Keratinocyte (primary cell): ENCODE data around the gene REXO1. TPM values are rescaled to one million over a fixed set of nuclear protein-coding genes. Genes with fewer than 3 reads are reported as not detected.

Source experiments
- DNase-seq: peaks from one replicate; pipeline ENCODE4 v3.0.0-alpha.2; 2011; ENCODE audit warnings: low read depth, missing footprints, low spot score
- FAIRE-seq: peaks from 2 replicates; lab custom pipeline; 2011; peaks lifted over from hg19 to GRCh38; lab: Jason Lieb, UNC
- H2AFZ ChIP-seq: 2 replicates; pipeline ENCODE4 v1.6.0; 2012; ENCODE audit warnings: low read length, control low read depth, inconsistent platforms; ENCODE audit not compliant: control insufficient read depth
- H3K27ac ChIP-seq: 2 replicates; pipeline ENCODE4 v1.5.1; 2011; ENCODE audit warnings: low read length; ENCODE audit not compliant: control insufficient read depth, insufficient read depth
- H3K27me3 ChIP-seq: 3 replicates; pipeline ENCODE4 v1.6.0; 2011; ENCODE audit warnings: low read length; ENCODE audit not compliant: control insufficient read depth, insufficient read depth; ENCODE audit errors: extremely low read depth
- H3K36me3 ChIP-seq, 2 experiments: 2 replicates in 1 of 2; 3 replicates in 1 of 2; pipeline ENCODE4 v1.5.1; 2011; ENCODE audit warnings: low read length in 2 of 2, mild to moderate bottlenecking in 1 of 2; ENCODE audit not compliant: control insufficient read depth in 2 of 2, insufficient read depth in 2 of 2; ENCODE audit errors: extremely low read depth in 1 of 2
- H3K4me1 ChIP-seq: 3 replicates; pipeline ENCODE4 v1.5.1; 2011; ENCODE audit warnings: low read length; ENCODE audit not compliant: control insufficient read depth, insufficient read depth; ENCODE audit errors: extremely low read depth
- H3K4me2 ChIP-seq: 3 replicates; pipeline ENCODE4 v1.6.0; 2011; ENCODE audit warnings: low read depth, low read length; ENCODE audit not compliant: control insufficient read depth, insufficient read depth; ENCODE audit errors: extremely low read depth
- H3K4me3 ChIP-seq, 3 experiments: fragments of 200-600 bp in 1 of 3; sonication (generic) in 1 of 3; 2 replicates in 2 of 3; 3 replicates in 1 of 3; pipeline ENCODE4 v1.5.1; 2011 to 2016; ENCODE audit warnings: low read length in 3 of 3, mild to moderate bottlenecking in 3 of 3, control low read depth in 2 of 3, inconsistent platforms in 1 of 3, low read depth in 1 of 3, mixed read lengths in 1 of 3, mixed run types in 1 of 3, moderate library complexity in 1 of 3; ENCODE audit not compliant: control insufficient read depth in 2 of 3, insufficient read depth in 2 of 3; ENCODE audit errors: extremely low read depth in 1 of 3
- H3K79me2 ChIP-seq: 2 replicates; pipeline ENCODE4 v1.6.0; 2012; ENCODE audit warnings: low read length; ENCODE audit not compliant: control insufficient read depth, insufficient read depth
- H3K9ac ChIP-seq: 3 replicates; pipeline ENCODE4 v1.6.0; 2011; ENCODE audit warnings: low read length; ENCODE audit not compliant: control insufficient read depth, insufficient read depth; ENCODE audit errors: extremely low read depth
- H3K9me1 ChIP-seq: 3 replicates; pipeline ENCODE4 v1.6.0; 2011; ENCODE audit warnings: low read length; ENCODE audit not compliant: control insufficient read depth, insufficient read depth; ENCODE audit errors: extremely low read depth
- H3K9me3 ChIP-seq: 2 replicates; pipeline ENCODE4 v1.5.1; 2012; ENCODE audit warnings: low read depth, low read length; ENCODE audit not compliant: control insufficient read depth
- H4K20me1 ChIP-seq: 3 replicates; pipeline ENCODE4 v1.6.0; 2011; ENCODE audit warnings: low read length; ENCODE audit not compliant: control insufficient read depth, insufficient read depth; ENCODE audit errors: extremely low read depth
- EZH2 ChIP-seq: IDR thresholded peaks from one replicate; pipeline ENCODE4 v1.6.1; 2012; ENCODE audit warnings: inconsistent platforms, mild to moderate bottlenecking, low read length, moderate library complexity
- dilution Hi-C: fragments of 300-500 bp; cut with MboI; formaldehyde crosslinking; loops from one replicate; pipeline ENCODE4 v1.7.0; 2020; ENCODE audit warnings: low sequenced_read_pairs; ENCODE audit not compliant: extremely low pct_ligation_motif_present
- polyA plus RNA-seq, 5 experiments: library from polyadenylated mRNA; depleted of rRNA in 3 of 5; stranded (reverse) in 3 of 5; stranded (forward) in 1 of 5; unstranded in 1 of 5; fragments of >200 nt; gene quantifications; 1 replicate in 1 of 5; 2 replicates in 3 of 5; 3 replicates in 1 of 5; pipeline versions ENCODE4 v1.2.1 to v1.2.3, GENCODE V29; 2011 to 2012; ENCODE audit warnings: missing spikeins in 2 of 5, low read depth in 1 of 5, low replicate concordance in 1 of 5
- TF ChIP-seq, protein P1 (sequence below), 3 experiments: IDR thresholded peaks in 1 of 3; conservative IDR thresholded peaks in 1 of 3; optimal IDR thresholded peaks in 1 of 3; 2 replicates in 2 of 3; 3 replicates in 1 of 3; pipeline versions ENCODE3 to v1.5.1; 2011; ENCODE audit warnings: low read length in 3 of 3, mild to moderate bottlenecking in 3 of 3, moderate library complexity in 2 of 3, control low read depth in 1 of 3, inconsistent platforms in 1 of 3; ENCODE audit not compliant: insufficient read depth in 2 of 3; ENCODE audit errors: extremely low read depth in 1 of 3

REXO1 gene
- polyA plus RNA-seq, 1 donor (not counting 4 experiments of a cell fraction or from before 2014, with no cell fraction given): 6.1 TPM

GRCh38 chr19:1847684-1848398, 442 bp downstream of the REXO1 start:
- no peak overlapping the region for H2AFZ ChIP-seq
- H4K20me1 ChIP-seq: peaks cover 12% of the 10 kb centered on the region

GRCh38 chr19:1847348-1847683, 967 bp downstream of the REXO1 start:
- H3K9me3 ChIP-seq: no peaks in the 10 kb centered on the region
- DNase-seq: no peak
- TF ChIP-seq EZH2: no peak
- TF ChIP-seq, protein P1, sequence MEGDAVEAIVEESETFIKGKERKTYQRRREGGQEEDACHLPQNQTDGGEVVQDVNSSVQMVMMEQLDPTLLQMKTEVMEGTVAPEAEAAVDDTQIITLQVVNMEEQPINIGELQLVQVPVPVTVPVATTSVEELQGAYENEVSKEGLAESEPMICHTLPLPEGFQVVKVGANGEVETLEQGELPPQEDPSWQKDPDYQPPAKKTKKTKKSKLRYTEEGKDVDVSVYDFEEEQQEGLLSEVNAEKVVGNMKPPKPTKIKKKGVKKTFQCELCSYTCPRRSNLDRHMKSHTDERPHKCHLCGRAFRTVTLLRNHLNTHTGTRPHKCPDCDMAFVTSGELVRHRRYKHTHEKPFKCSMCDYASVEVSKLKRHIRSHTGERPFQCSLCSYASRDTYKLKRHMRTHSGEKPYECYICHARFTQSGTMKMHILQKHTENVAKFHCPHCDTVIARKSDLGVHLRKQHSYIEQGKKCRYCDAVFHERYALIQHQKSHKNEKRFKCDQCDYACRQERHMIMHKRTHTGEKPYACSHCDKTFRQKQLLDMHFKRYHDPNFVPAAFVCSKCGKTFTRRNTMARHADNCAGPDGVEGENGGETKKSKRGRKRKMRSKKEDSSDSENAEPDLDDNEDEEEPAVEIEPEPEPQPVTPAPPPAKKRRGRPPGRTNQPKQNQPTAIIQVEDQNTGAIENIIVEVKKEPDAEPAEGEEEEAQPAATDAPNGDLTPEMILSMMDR (optimal IDR thresholded peaks at IDR 0.05 in 1 of 3, IDR thresholded peaks at IDR 0.05 in 1 of 3, conservative IDR thresholded peaks at IDR 0.05 in 1 of 3; ENCODE audit: extremely low read depth in 1 of 3, insufficient read depth in 2 of 3, low read length in 3 of 3): no peak
- FAIRE-seq: no peak
- H4K20me1 ChIP-seq: peaks cover 16% of the 10 kb centered on the region
- peak overlapping the region; percentile 89 for H3K27ac ChIP-seq
- H3K4me2 ChIP-seq: peak overlapping the region; percentile 95
- H3K4me1 ChIP-seq: peaks cover 45% of the 10 kb centered on the region
- dilution Hi-C loops: no loop called here
- H3K4me3 ChIP-seq: peak overlapping the region; percentile 81 to 87 (median 85)
- H3K36me3 ChIP-seq: peaks cover 8 to 12% of the 10 kb centered on the region in 2 experiments
- H3K9me1 ChIP-seq: no peaks in the 10 kb centered on the region
- H3K79me2 ChIP-seq: peaks cover 63% of the 10 kb centered on the region
- no peaks in the 10 kb centered on the region for H3K27me3 ChIP-seq
- no peak overlapping the region for H2AFZ ChIP-seq
- H3K9ac ChIP-seq: peak overlapping the region; percentile 94

More at GRCh38 chr19:1847684-1848398, 442 bp downstream of the REXO1 start:
- Histone ChIP-seq H3K9me1 (no peaks in the 10 kb centered on the region), H3K4me2 (peak overlapping the region; percentile 95), H3K4me1 (peaks cover 41% of the 10 kb centered on the region), H3K36me3 (peaks cover 8 to 12% of the 10 kb centered on the region in 2 experiments), H3K27ac (peak overlapping the region; percentile 89), H3K9me3 (no peaks in the 10 kb centered on the region), H3K79me2 (peaks cover 64% of the 10 kb centered on the region), H3K4me3 (peak overlapping the region; percentile 81 to 87 (median 85)), H3K27me3 (no peaks in the 10 kb centered on the region), H3K9ac (peak overlapping the region; percentile 94)
- FAIRE-seq: no peak
- TF ChIP-seq, protein P1 (optimal IDR thresholded peaks at IDR 0.05 in 1 of 3, IDR thresholded peaks at IDR 0.05 in 1 of 3, conservative IDR thresholded peaks at IDR 0.05 in 1 of 3; ENCODE audit: extremely low read depth in 1 of 3, insufficient read depth in 2 of 3, low read length in 3 of 3): no peak
- no peak for TF ChIP-seq EZH2
- DNase-seq: no peak
- dilution Hi-C loops: no loop called here
